Muscle layer of colon (tissue), 2 donors: ENCODE results near the gene WASF1.
"Not testable (repeated sequence)": the region's sequence is repeated elsewhere in the genome, so short reads cannot be mapped to it uniquely, and the experiment has no call there.

Source experiments
- H3K27ac ChIP-seq: one replicate; pipeline ENCODE4 v1.7.0; 2013; ENCODE audit warnings: low read depth, mild to moderate bottlenecking, low read length, moderate library complexity
- H3K27me3 ChIP-seq, 2 donors: one replicate each; pipeline ENCODE4 v1.7.0; 2013; ENCODE audit warnings: low read length in 2 of 2, mild to moderate bottlenecking in 2 of 2; ENCODE audit not compliant: insufficient read depth in 2 of 2, control insufficient read depth in 1 of 2
- H3K36me3 ChIP-seq: one replicate; pipeline ENCODE4 v1.7.0; 2013; ENCODE audit warnings: mild to moderate bottlenecking, low read length; ENCODE audit not compliant: insufficient read depth
- H3K4me1 ChIP-seq: one replicate; pipeline ENCODE4 v1.7.0; 2013; ENCODE audit warnings: mild to moderate bottlenecking, low read length; ENCODE audit not compliant: insufficient read depth
- H3K4me3 ChIP-seq, 2 donors: one replicate each; pipeline ENCODE4 v1.7.0; 2013; ENCODE audit warnings: low read length in 2 of 2, low read depth in 1 of 2, mild to moderate bottlenecking in 1 of 2, moderate library complexity in 1 of 2
- H3K9ac ChIP-seq: one replicate; pipeline ENCODE4 v1.7.0; 2013; ENCODE audit warnings: low read length
- H3K9me3 ChIP-seq: one replicate; pipeline ENCODE4 v1.7.0; 2013; ENCODE audit warnings: mild to moderate bottlenecking, low read length
- donor health status: abdominal sarcoma.
- donor health status: Adenocarcinoma of cecum.

Gene WASF1

GRCh38 chr6:110083875-110084585 lies 95.4 kb downstream of the WASF1 start:
- no peak overlapping the region for H3K4me3 ChIP-seq
- H3K27ac ChIP-seq: no peak overlapping the region
- H3K9ac ChIP-seq: no peak overlapping the region
- H3K4me1 ChIP-seq: no peaks in the 10 kb centered on the region
- no peaks in the 10 kb centered on the region for H3K9me3 ChIP-seq
- H3K36me3 ChIP-seq: no peaks in the 10 kb centered on the region
- H3K27me3 ChIP-seq: no peaks in the 10 kb centered on the region

- Histone ChIP-seq H3K27me3 (no peaks in the 10 kb centered on the region), H3K4me3 (no peak overlapping the region), H3K36me3 (no peaks in the 10 kb centered on the region), H3K9me3 (no peaks in the 10 kb centered on the region), H3K4me1 (no peaks in the 10 kb centered on the region), H3K27ac (no peak overlapping the region), H3K9ac (no peak overlapping the region)
These were observed 104.1 kb downstream of the WASF1 start for GRCh38 chr6:110075406-110075805.

- H3K9ac ChIP-seq, H3K27me3 ChIP-seq, H3K4me1 ChIP-seq, H3K4me3 ChIP-seq, H3K9me3 ChIP-seq, H3K36me3 ChIP-seq, H3K27ac ChIP-seq: not testable (repeated sequence)
These were observed 106.0 kb downstream of the WASF1 start for GRCh38 chr6:110073474-110073873.

GRCh38 chr6:110068592-110068967 lies 110.9 kb downstream of the WASF1 start:
- H3K9ac ChIP-seq: no peak overlapping the region
- H3K36me3 ChIP-seq: no peaks in the 10 kb centered on the region
- H3K9me3 ChIP-seq: no peaks in the 10 kb centered on the region
- H3K27ac ChIP-seq: no peak overlapping the region
- no peaks in the 10 kb centered on the region for H3K4me1 ChIP-seq
- no peak overlapping the region for H3K4me3 ChIP-seq
- H3K27me3 ChIP-seq: no peaks in the 10 kb centered on the region

GRCh38 chr6:110067837-110068591 lies 111.5 kb downstream of the WASF1 start:
- Histone ChIP-seq H3K4me1 (no peaks in the 10 kb centered on the region), H3K36me3 (no peaks in the 10 kb centered on the region), H3K27ac (no peak overlapping the region), H3K27me3 (no peaks in the 10 kb centered on the region), H3K9me3 (no peaks in the 10 kb centered on the region), H3K4me3 (no peak overlapping the region), H3K9ac (no peak overlapping the region)

GRCh38 chr6:110064744-110065524 lies 114.5 kb downstream of the WASF1 start:
- no peaks in the 10 kb centered on the region for H3K9me3 ChIP-seq
- H3K27ac ChIP-seq: no peak overlapping the region

GRCh38 chr6:110063594-110064263 lies 115.7 kb downstream of the WASF1 start:
- Histone ChIP-seq H3K4me3 (no peak overlapping the region), H3K36me3 (no peaks in the 10 kb centered on the region), H3K4me1 (no peaks in the 10 kb centered on the region), H3K9me3 (no peaks in the 10 kb centered on the region), H3K27me3 (no peaks in the 10 kb centered on the region), H3K9ac (no peak overlapping the region), H3K27ac (no peak overlapping the region)

More at GRCh38 chr6:110064744-110065524, 114.5 kb downstream of the WASF1 start:
- Histone ChIP-seq H3K36me3 (no peaks in the 10 kb centered on the region), H3K9ac (no peak overlapping the region), H3K27me3 (no peaks in the 10 kb centered on the region), H3K4me1 (no peaks in the 10 kb centered on the region), H3K4me3 (no peak overlapping the region)

GRCh38 chr6:110055387-110055735 lies 124.1 kb downstream of the WASF1 start:
- Histone ChIP-seq H3K4me1 (no peaks in the 10 kb centered on the region), H3K27me3 (no peaks in the 10 kb centered on the region), H3K9ac (no peak overlapping the region), H3K9me3 (no peaks in the 10 kb centered on the region), H3K27ac (no peak overlapping the region), H3K36me3 (no peaks in the 10 kb centered on the region), H3K4me3 (no peak overlapping the region)

GRCh38 chr6:110054664-110055386 lies 124.6 kb downstream of the WASF1 start:
- Histone ChIP-seq H3K27me3 (no peaks in the 10 kb centered on the region), H3K9ac (no peak overlapping the region), H3K36me3 (no peaks in the 10 kb centered on the region), H3K9me3 (no peaks in the 10 kb centered on the region), H3K4me3 (no peak overlapping the region), H3K4me1 (no peaks in the 10 kb centered on the region), H3K27ac (no peak overlapping the region)

GRCh38 chr6:110053395-110054240 lies 125.9 kb downstream of the WASF1 start:
- H3K27me3 ChIP-seq: no peaks in the 10 kb centered on the region
- H3K9ac ChIP-seq: no peak overlapping the region
- no peak overlapping the region for H3K27ac ChIP-seq
- H3K4me1 ChIP-seq: no peaks in the 10 kb centered on the region
- no peaks in the 10 kb centered on the region for H3K36me3 ChIP-seq
- H3K4me3 ChIP-seq: no peak overlapping the region
- no peaks in the 10 kb centered on the region for H3K9me3 ChIP-seq
